ENCODE data around the gene SYDE2.

DNA sequence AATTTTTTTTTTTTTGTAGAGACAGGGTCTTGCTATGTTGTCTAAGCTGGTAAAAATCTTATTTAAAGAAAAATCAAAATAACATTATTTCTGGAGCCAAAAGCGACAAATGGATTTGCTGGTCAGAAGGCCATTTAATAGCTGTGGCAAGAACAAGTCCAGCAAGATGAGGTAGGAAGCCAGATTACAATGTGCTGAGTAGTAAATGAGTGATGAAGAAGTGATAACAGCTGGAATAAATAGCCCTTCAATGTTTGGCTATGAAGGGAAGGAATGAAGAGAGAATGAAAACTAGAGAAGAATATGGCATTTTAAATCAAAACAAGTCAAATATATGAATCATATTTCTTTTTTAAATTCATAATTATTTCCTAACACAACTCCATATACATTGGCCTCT, 34.5 kb downstream of the SYDE2 start:
- TF ChIP-seq CTCF (IDR thresholded peaks at IDR 0.05; ENCODE audit: low read depth, low read length, poor library complexity, severe bottlenecking) (no peak), EZH2phosphoT487 (IDR thresholded peaks at IDR 0.05; ENCODE audit: borderline replicate concordance, low read length) (no peak)

Data from DOHH2 (cell line).